Activated naive CD4-positive, alpha-beta T cell treated with anti-CD3 and anti-CD28 coated beads, Interleukin-2, amount 50 U/mL, for 24 hours (primary cell): ENCODE measurements around the gene GNB1.
A peak's percentile ranks its signal among the peaks of the same experiment; 100 is the strongest.

Experiments
- H3K27ac Mint-ChIP-seq: one replicate; pipeline ENCODE4 v1.8.0; 2021; ENCODE audit warnings: mild to moderate bottlenecking, mixed read lengths
- H3K27me3 Mint-ChIP-seq: one replicate; pipeline ENCODE4 v1.8.0; 2021; ENCODE audit warnings: mixed read lengths
- H3K36me3 Mint-ChIP-seq: one replicate; pipeline ENCODE4 v1.8.0; 2021; ENCODE audit warnings: mixed read lengths
- H3K4me1 Mint-ChIP-seq: one replicate; pipeline ENCODE4 v1.8.0; 2021; ENCODE audit warnings: mixed read lengths
- H3K4me3 Mint-ChIP-seq: one replicate; pipeline ENCODE4 v1.8.0; 2021; ENCODE audit warnings: mild to moderate bottlenecking, mixed read lengths
- H3K9me3 Mint-ChIP-seq: one replicate; pipeline ENCODE4 v1.8.0; 2021; ENCODE audit warnings: mixed read lengths

GNB1 gene

GRCh38 chr1:1917304-1917976 is 26.6 kb upstream of the GNB1 start:
- peak overlapping the region; percentile 15 for H3K4me3 Mint-ChIP-seq
- no peaks in the 10 kb centered on the region for H3K9me3 Mint-ChIP-seq
- H3K27ac Mint-ChIP-seq: no peak overlapping the region
- no peaks in the 10 kb centered on the region for H3K36me3 Mint-ChIP-seq
- H3K4me1 Mint-ChIP-seq: no peaks in the 10 kb centered on the region
- no peaks in the 10 kb centered on the region for H3K27me3 Mint-ChIP-seq

GRCh38 chr1:1916851-1917251 is 26.0 kb upstream of the GNB1 start:
- H3K4me3 Mint-ChIP-seq: no peak overlapping the region
- H3K27me3 Mint-ChIP-seq: no peaks in the 10 kb centered on the region
- no peak overlapping the region for H3K27ac Mint-ChIP-seq
- no peaks in the 10 kb centered on the region for H3K36me3 Mint-ChIP-seq
- no peaks in the 10 kb centered on the region for H3K4me1 Mint-ChIP-seq
- no peaks in the 10 kb centered on the region for H3K9me3 Mint-ChIP-seq

- Mint-ChIP-seq H3K4me1 (no peaks in the 10 kb centered on the region), H3K4me3 (no peak overlapping the region), H3K27ac (no peak overlapping the region), H3K27me3 (no peaks in the 10 kb centered on the region), H3K36me3 (no peaks in the 10 kb centered on the region), H3K9me3 (no peaks in the 10 kb centered on the region)
These were observed 25.3 kb upstream of the GNB1 start for GRCh38 chr1:1915911-1916840.

- H3K36me3 Mint-ChIP-seq: no peaks in the 10 kb centered on the region
- H3K27ac Mint-ChIP-seq: no peak within 1 kb of the TSS
- no peaks in the 10 kb centered on the region for H3K27me3 Mint-ChIP-seq
- peaks cover 3% of the 10 kb centered on the region for H3K4me1 Mint-ChIP-seq
- no peak within 1 kb of the TSS for H3K4me3 Mint-ChIP-seq
- H3K9me3 Mint-ChIP-seq: no peaks in the 10 kb centered on the region
These were observed 24.2 kb upstream of the GNB1 start, which contains the start of gene CALML6 for GRCh38 chr1:1914971-1915692. Gene CALML6, plus strand, starts transcription at chr1:1915260. Its CDS starts 21 bp downstream, at chr1:1915281.

- H3K36me3 Mint-ChIP-seq: no peaks in the 10 kb centered on the region
- H3K9me3 Mint-ChIP-seq: no peaks in the 10 kb centered on the region
- H3K4me3 Mint-ChIP-seq: no peak overlapping the region
- no peaks in the 10 kb centered on the region for H3K27me3 Mint-ChIP-seq
- peaks cover 8% of the 10 kb centered on the region for H3K4me1 Mint-ChIP-seq
- no peak overlapping the region for H3K27ac Mint-ChIP-seq
These were observed 23.4 kb upstream of the GNB1 start for GRCh38 chr1:1914101-1914970.

- no peaks in the 10 kb centered on the region for H3K27me3 Mint-ChIP-seq
- H3K27ac Mint-ChIP-seq: no peak overlapping the region
These were observed 20.6 kb upstream of the GNB1 start for GRCh38 chr1:1911350-1912041.

GRCh38 chr1:1910651-1911331 is 19.9 kb upstream of the GNB1 start:
- Mint-ChIP-seq H3K36me3 (no peaks in the 10 kb centered on the region), H3K4me1 (peaks cover 13% of the 10 kb centered on the region), H3K27me3 (no peaks in the 10 kb centered on the region), H3K27ac (no peak overlapping the region), H3K4me3 (peak overlapping the region; percentile 89), H3K9me3 (no peaks in the 10 kb centered on the region)

More at GRCh38 chr1:1911350-1912041, 20.6 kb upstream of the GNB1 start:
- peaks cover 8% of the 10 kb centered on the region for H3K4me1 Mint-ChIP-seq
- H3K4me3 Mint-ChIP-seq: no peak overlapping the region
- H3K9me3 Mint-ChIP-seq: no peaks in the 10 kb centered on the region
- no peaks in the 10 kb centered on the region for H3K36me3 Mint-ChIP-seq

GRCh38 chr1:1910033-1910465 is 19.2 kb upstream of the GNB1 start:
- Mint-ChIP-seq H3K27ac (peak overlapping the region; percentile 92), H3K9me3 (no peaks in the 10 kb centered on the region), H3K4me1 (peaks cover 13% of the 10 kb centered on the region), H3K36me3 (no peaks in the 10 kb centered on the region), H3K27me3 (no peaks in the 10 kb centered on the region), H3K4me3 (peak overlapping the region; percentile 89)

- Mint-ChIP-seq H3K27ac (no peak overlapping the region), H3K4me3 (peak overlapping the region; percentile 47)
These were observed 17.6 kb upstream of the GNB1 start for GRCh38 chr1:1908506-1908791.

GRCh38 chr1:1907098-1907736 is 16.3 kb upstream of the GNB1 start:
- H3K36me3 Mint-ChIP-seq: no peaks in the 10 kb centered on the region
- no peaks in the 10 kb centered on the region for H3K9me3 Mint-ChIP-seq
- H3K4me1 Mint-ChIP-seq: peaks cover 13% of the 10 kb centered on the region
- H3K27ac Mint-ChIP-seq: no peak overlapping the region
- H3K27me3 Mint-ChIP-seq: no peaks in the 10 kb centered on the region
- no peak overlapping the region for H3K4me3 Mint-ChIP-seq

More at GRCh38 chr1:1908506-1908791, 17.6 kb upstream of the GNB1 start:
- Mint-ChIP-seq H3K9me3 (no peaks in the 10 kb centered on the region), H3K36me3 (no peaks in the 10 kb centered on the region), H3K4me1 (peaks cover 13% of the 10 kb centered on the region), H3K27me3 (no peaks in the 10 kb centered on the region)

- H3K4me1 Mint-ChIP-seq: peaks cover 13% of the 10 kb centered on the region
- no peaks in the 10 kb centered on the region for H3K27me3 Mint-ChIP-seq
- peak overlapping the region; percentile 34 for H3K4me3 Mint-ChIP-seq
- H3K36me3 Mint-ChIP-seq: no peaks in the 10 kb centered on the region
- no peaks in the 10 kb centered on the region for H3K9me3 Mint-ChIP-seq
- no peak overlapping the region for H3K27ac Mint-ChIP-seq
These were observed 15.6 kb upstream of the GNB1 start for GRCh38 chr1:1906185-1907097.

GRCh38 chr1:1903224-1903623 is 12.3 kb upstream of the GNB1 start:
- peaks cover 6% of the 10 kb centered on the region for H3K4me1 Mint-ChIP-seq
- H3K27ac Mint-ChIP-seq: no peak overlapping the region
- no peak overlapping the region for H3K4me3 Mint-ChIP-seq

More at GRCh38 chr1:1903224-1903623, 12.3 kb upstream of the GNB1 start:
- Mint-ChIP-seq H3K27me3 (no peaks in the 10 kb centered on the region), H3K36me3 (no peaks in the 10 kb centered on the region), H3K9me3 (no peaks in the 10 kb centered on the region)
